Central memory CD8-positive, alpha-beta T cell (primary cell): ENCODE measurements around the gene STRIT1.

ENCODE experiments used
- ATAC-seq: fragments of 150-1000 bp; cut with Tn5 transposase; replicated peaks from 2 replicates; pipeline ENCODE4 v1.10.0; 2022; ENCODE audit warnings: mild to moderate bottlenecking, moderate FRiP score, moderate number of reproducible peaks; ENCODE audit not compliant: poor library complexity, severe bottlenecking; ENCODE audit errors: extremely low read depth
- DNase-seq, 2 donors: peaks; one replicate each; pipeline ENCODE4 v3.0.0; 2021; ENCODE audit warnings: low spot score in 2 of 2
- H3K27ac Mint-ChIP-seq: one replicate; pipeline ENCODE4 v1.8.0; 2022; ENCODE audit warnings: low read depth, mild to moderate bottlenecking, moderate library complexity, mixed read lengths
- H3K27me3 Mint-ChIP-seq: one replicate; pipeline ENCODE4 v1.8.0; 2022; ENCODE audit warnings: mixed read lengths
- H3K36me3 Mint-ChIP-seq: one replicate; pipeline ENCODE4 v1.8.0; 2022; ENCODE audit warnings: mild to moderate bottlenecking, moderate library complexity, mixed read lengths; ENCODE audit not compliant: insufficient read depth
- H3K4me1 Mint-ChIP-seq: one replicate; pipeline ENCODE4 v1.8.0; 2022; ENCODE audit warnings: mixed read lengths
- H3K4me3 Mint-ChIP-seq: one replicate; pipeline ENCODE4 v1.8.0; 2022; ENCODE audit warnings: mild to moderate bottlenecking, moderate library complexity, mixed read lengths
- H3K9me3 Mint-ChIP-seq: one replicate; pipeline ENCODE4 v1.8.0; 2022; ENCODE audit warnings: mixed read lengths

STRIT1 gene

DNA sequence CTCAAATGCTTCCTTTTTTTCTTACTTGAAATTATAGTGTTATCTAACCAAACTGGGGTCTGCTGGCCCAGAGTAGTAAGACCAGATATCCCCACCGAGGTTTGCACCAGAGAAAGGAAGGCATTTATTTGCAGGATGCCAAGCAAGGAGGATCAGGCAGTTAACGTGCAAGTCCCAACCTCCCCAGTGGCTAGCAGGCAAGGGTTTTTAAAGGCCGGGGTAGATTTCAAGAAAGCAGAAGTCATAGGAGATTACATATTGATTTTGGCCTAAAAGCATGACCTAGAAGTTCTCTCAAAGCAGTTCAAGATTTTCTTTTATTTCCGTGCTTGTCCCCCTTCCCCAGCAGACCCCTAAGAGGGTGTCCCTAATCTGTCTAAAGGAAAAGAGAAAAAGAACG lies 32.8 kb upstream of the STRIT1 start:
- Mint-ChIP-seq H3K27me3 (no peaks in the 10 kb centered on the region), H3K4me3 (no peak overlapping the region)

DNA sequence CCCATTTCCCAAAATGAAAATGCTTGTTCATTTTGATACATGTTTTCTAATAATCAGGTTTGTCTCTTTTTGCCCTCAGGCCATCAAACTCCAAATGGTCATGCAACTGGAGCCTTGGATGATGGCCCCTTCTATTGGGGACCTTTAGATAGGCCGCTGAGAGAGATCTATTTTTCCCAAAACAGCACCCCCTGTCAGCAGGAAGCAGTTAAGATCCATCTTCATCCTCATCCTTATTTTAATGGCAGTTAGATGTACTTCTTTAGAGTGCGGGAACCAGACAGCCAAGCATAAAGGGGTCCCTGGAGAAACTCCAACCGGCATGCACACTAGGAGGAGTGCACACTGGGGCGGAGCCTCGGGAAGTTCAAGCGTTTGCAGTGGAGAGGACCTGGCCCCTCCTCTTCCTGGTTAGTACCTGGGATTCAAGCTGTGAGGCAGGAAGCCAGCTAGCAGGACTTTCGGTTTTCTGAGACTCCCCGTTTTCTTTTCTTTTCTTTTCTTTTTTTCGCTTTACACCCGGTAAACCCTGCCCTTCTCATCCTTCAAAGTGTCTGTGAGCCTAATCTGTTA lies 31.9 kb upstream of the STRIT1 start:
- H3K9me3 Mint-ChIP-seq, result no peaks in the 10 kb centered on the region
- H3K27me3 Mint-ChIP-seq, result no peaks in the 10 kb centered on the region
- no peak for ATAC-seq
- no peak overlapping the region for H3K27ac Mint-ChIP-seq
- DNase-seq, result no peak
- no peaks in the 10 kb centered on the region for H3K4me1 Mint-ChIP-seq
- H3K36me3 Mint-ChIP-seq, result no peaks in the 10 kb centered on the region
- no peak overlapping the region for H3K4me3 Mint-ChIP-seq

More for the DNA sequence above, 32.8 kb upstream of the STRIT1 start:
- Mint-ChIP-seq H3K27ac (no peak overlapping the region), H3K9me3 (no peaks in the 10 kb centered on the region), H3K4me1 (no peaks in the 10 kb centered on the region), H3K36me3 (no peaks in the 10 kb centered on the region)
- ATAC-seq, result no peak
- DNase-seq, result no peak

DNA sequence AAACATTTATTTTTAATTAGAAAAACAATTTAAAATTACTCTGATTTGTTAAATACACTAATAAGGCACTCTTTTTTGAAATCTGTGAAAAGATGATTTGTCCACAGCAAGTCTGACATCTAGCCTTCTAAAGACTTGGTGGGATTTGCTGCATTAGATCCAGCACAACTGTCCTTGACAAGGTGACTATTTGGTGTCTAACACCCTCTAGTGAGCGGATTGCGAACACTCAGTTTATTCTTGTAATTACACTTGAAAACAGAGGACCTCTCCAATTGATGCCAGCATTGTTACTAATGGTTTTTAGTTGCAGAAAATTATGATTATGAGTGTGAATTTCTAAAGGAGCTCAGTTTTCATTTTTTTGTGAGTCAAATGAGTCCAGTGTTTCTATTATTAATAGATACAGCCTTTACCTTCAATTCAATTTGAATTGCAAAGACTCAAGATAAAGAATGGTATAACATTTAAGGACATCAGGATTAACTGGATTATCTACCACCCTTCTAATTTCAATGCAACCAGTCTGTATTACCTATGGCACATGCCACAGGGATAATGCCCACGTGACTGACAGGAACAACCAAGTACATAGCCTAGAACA lies 29.7 kb upstream of the STRIT1 start:
- DNase-seq, result no peak

DNA sequence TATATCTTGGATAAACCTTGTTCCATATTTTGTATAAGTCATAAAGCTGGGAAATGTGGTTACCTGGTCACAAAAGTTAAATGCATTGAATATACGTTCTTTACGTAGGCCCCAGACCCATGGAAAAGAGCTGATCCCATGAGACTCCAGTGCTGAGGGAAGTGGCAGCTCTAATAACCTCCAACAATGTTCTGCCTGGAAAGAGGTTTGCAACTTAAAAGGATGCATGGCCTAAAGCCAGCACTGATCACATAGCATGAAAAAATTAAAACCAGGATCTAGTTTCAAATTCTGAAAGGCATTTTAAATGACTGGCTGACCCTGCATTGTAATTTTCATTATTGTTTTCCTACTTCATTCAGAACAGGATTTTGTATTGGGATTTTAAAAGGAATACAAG lies 27.9 kb upstream of the STRIT1 start:
- ATAC-seq, result no peak

More for the DNA sequence above, 29.7 kb upstream of the STRIT1 start:
- H3K9me3 Mint-ChIP-seq, result no peaks in the 10 kb centered on the region
- H3K36me3 Mint-ChIP-seq, result no peaks in the 10 kb centered on the region
- no peaks in the 10 kb centered on the region for H3K4me1 Mint-ChIP-seq
- no peak overlapping the region for H3K27ac Mint-ChIP-seq
- H3K4me3 Mint-ChIP-seq, result no peak overlapping the region
- no peak for ATAC-seq
- no peaks in the 10 kb centered on the region for H3K27me3 Mint-ChIP-seq

DNA sequence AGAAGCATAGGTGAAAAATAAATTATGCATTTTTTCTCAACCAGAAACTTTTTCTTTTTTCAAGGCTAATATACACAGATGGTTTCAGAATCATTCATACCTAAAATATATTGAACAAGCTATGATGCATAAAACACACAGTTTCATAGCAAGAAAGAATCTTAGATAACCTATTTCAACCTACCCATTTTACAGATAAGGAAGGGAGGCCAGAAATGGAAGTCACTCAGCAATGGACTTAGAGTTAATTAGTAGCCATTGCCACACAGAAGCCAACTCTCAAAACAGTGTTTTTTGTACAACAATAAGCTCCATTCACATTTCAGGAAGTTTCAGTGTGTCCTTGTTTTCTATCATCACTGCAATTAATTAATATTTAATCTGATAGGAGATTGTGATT lies 27.5 kb upstream of the STRIT1 start:
- no peaks in the 10 kb centered on the region for H3K9me3 Mint-ChIP-seq
- no peaks in the 10 kb centered on the region for H3K4me1 Mint-ChIP-seq
- ATAC-seq (no peak), DNase-seq (no peak)
- no peak overlapping the region for H3K4me3 Mint-ChIP-seq
- H3K27me3 Mint-ChIP-seq, result no peaks in the 10 kb centered on the region
- H3K27ac Mint-ChIP-seq, result no peak overlapping the region
- H3K36me3 Mint-ChIP-seq, result no peaks in the 10 kb centered on the region

More for the DNA sequence above, 27.9 kb upstream of the STRIT1 start:
- H3K9me3 Mint-ChIP-seq, result no peaks in the 10 kb centered on the region
- no peak overlapping the region for H3K4me3 Mint-ChIP-seq
- H3K27ac Mint-ChIP-seq, result no peak overlapping the region
- no peaks in the 10 kb centered on the region for H3K27me3 Mint-ChIP-seq
- no peaks in the 10 kb centered on the region for H3K36me3 Mint-ChIP-seq
- no peaks in the 10 kb centered on the region for H3K4me1 Mint-ChIP-seq
- no peak for DNase-seq

DNA sequence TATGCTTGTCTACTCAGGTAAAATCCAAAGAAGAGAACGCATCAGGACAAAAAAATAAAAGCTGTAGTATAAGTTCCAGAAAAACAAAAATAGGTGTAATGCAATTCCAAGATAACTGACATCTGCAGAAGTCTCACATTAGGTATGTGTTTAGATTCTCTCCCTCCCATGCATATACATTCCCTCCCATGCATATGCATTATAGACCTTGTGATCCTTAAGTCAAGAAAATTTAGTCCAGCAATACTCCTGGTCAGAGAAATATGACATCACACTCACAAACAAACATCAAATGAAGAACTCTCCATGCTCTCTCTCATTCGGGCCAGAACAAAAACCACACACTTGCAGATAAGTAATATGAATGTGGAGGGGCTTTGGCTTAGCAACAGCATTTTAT lies 25.3 kb upstream of the STRIT1 start:
- ATAC-seq (no peak), DNase-seq (no peak)
- H3K27ac Mint-ChIP-seq, result no peak overlapping the region
- no peaks in the 10 kb centered on the region for H3K4me1 Mint-ChIP-seq
- H3K36me3 Mint-ChIP-seq, result no peaks in the 10 kb centered on the region
- H3K9me3 Mint-ChIP-seq, result no peaks in the 10 kb centered on the region
- H3K4me3 Mint-ChIP-seq, result no peak overlapping the region
- no peaks in the 10 kb centered on the region for H3K27me3 Mint-ChIP-seq

DNA sequence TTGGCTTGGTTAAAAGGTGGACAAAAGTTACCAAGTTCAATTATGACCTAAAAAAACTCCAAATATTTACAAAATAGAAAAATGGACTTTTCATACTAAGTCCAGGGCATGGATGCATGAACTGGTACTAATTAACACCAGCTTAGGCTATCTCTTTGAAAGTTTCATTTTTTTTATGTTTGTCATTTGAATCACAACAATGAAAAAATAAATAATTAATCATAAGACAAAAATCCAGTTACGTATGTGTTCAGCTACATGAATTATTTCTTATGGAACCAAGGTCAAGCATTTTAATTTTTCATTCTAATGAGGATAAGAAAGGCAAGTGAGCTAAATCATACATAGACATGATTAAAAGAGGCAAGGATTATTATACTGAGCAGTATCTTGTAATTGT lies 23.7 kb upstream of the STRIT1 start:
- Mint-ChIP-seq H3K4me3 (no peak overlapping the region), H3K4me1 (no peaks in the 10 kb centered on the region), H3K36me3 (no peaks in the 10 kb centered on the region), H3K27ac (no peak overlapping the region), H3K27me3 (no peaks in the 10 kb centered on the region), H3K9me3 (no peaks in the 10 kb centered on the region)
- DNase-seq (no peak), ATAC-seq (no peak)

DNA sequence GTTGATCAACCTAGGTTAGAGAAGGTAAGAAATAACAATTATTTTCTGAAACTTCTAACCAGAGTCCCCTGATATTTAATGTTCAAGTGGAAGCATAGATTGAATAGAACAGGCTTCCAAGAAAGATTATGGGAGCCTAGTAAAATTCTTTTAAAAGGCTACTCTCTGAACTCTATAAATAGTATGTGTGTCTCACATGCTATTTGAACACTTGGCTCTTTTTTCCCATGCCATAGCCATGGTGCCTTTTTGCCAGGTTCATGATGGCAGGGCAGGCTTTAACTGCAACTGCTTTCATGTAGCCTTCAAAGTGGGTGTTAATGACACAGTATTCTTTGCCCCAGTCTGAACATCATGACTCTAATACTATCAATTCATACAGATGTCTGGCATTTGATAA lies 22.9 kb upstream of the STRIT1 start:
- Mint-ChIP-seq H3K27ac (no peak overlapping the region), H3K36me3 (no peaks in the 10 kb centered on the region), H3K9me3 (no peaks in the 10 kb centered on the region), H3K4me1 (no peaks in the 10 kb centered on the region), H3K27me3 (no peaks in the 10 kb centered on the region), H3K4me3 (no peak overlapping the region)
- DNase-seq, result no peak
- no peak for ATAC-seq

DNA sequence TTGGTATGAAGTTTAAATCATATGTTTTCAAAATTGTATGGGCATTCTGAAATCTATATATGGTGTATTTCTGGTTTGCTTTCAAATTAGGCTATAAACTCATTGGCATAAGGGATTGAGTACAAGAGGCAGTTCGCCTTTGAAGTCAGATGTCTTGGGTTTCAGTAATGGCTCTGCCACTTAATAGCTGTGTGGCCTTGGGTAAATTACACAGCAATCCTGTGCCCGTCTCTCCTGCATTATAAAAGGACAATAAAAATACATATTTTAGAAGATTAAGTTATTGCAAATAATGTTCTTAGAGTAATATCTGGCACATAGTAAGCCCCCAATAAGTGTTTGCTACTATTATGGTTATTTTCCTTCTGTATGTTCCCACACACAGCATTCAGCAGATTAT lies 20.4 kb upstream of the STRIT1 start:
- DNase-seq (no peak), ATAC-seq (no peak)
- Mint-ChIP-seq H3K27me3 (peaks cover 12% of the 10 kb centered on the region), H3K27ac (no peak overlapping the region), H3K36me3 (no peaks in the 10 kb centered on the region), H3K9me3 (no peaks in the 10 kb centered on the region), H3K4me1 (no peaks in the 10 kb centered on the region), H3K4me3 (no peak overlapping the region)

DNA sequence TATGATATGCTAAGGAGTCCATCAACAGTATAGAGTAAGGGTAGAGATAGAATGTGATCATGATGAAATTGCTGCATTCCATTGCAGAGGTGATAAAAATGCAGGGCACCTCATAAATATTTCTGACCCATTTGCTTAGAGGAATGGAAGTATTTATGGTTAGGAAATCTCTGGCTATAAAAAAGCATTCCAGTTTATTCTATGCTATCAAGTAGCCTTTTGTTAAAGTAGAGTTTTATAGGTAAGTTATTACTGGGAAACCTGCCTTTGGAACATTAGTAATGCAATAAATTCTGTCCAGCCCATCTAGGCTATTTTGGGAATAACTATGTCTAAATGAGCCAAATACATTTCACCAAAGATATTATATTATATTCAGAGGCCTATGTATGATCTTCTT lies 19.8 kb upstream of the STRIT1 start:
- peaks cover 12% of the 10 kb centered on the region for H3K27me3 Mint-ChIP-seq
- H3K9me3 Mint-ChIP-seq, result no peaks in the 10 kb centered on the region
- H3K27ac Mint-ChIP-seq, result no peak overlapping the region
- no peaks in the 10 kb centered on the region for H3K4me1 Mint-ChIP-seq
- no peak overlapping the region for H3K4me3 Mint-ChIP-seq
- ATAC-seq (no peak), DNase-seq (no peak)
- H3K36me3 Mint-ChIP-seq, result no peaks in the 10 kb centered on the region

DNA sequence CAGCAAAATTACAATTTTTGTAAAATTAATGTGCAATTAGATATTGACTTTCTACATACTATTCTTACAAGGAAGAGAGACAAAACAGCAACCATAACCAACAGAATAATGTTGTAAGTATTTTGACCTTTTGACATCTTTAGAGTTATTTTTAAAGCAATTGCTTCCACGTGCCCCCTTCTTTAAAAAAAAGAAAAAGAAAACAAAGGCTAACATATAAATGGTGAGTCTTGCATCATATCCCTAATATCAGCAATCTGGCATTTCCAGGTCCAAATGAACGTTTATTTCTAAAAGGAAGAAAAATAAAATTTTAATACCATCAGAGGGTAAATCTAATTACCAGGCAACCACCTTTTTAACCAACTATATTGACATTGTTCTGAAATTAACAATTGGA lies 19.3 kb upstream of the STRIT1 start:
- Mint-ChIP-seq H3K4me1 (no peaks in the 10 kb centered on the region), H3K9me3 (no peaks in the 10 kb centered on the region), H3K4me3 (no peak overlapping the region), H3K27ac (no peak overlapping the region), H3K27me3 (peaks cover 12% of the 10 kb centered on the region), H3K36me3 (no peaks in the 10 kb centered on the region)
- DNase-seq (no peak), ATAC-seq (no peak)

DNA sequence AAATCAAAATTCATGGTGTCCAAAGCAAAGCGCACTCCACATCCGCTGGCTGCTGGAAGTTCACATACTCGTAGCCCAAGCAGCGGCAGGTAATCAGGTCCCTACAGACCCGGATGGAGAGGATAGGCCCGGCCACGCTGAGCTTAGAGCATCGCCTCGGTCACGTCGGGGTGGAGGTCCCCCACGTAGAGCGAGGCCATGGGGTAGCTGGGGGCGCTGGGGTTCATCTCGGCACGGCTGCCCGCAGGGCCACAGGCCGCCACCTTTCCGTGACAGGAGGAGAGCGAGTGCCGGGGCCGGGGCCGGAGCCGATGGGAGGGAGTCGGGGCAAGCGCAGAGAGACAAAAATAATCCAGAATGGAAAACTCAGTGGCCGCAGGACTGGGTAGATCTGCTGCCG lies 16.1 kb upstream of the STRIT1 start:
- Mint-ChIP-seq H3K27me3 (peaks cover 12% of the 10 kb centered on the region), H3K4me1 (no peaks in the 10 kb centered on the region)

DNA sequence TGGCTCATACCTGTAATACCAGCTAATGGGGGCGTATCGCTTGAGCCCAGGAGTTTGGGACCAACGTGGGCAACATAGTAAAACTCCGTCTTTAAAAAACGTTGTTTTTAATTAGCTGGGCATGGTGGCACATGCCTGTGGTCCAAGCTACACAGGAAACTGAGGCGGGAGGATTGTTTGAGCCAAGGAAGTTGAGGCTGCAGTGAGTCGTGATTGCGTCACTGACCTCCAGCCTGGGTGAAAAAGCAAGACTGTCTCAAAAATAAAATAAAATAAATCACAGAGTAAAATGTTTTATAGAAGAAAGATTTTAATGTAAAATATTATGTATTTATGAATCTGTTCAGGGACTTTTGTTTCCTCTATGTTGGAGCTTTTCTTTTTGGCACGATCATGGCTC lies 15.3 kb upstream of the STRIT1 start:
- no peak overlapping the region for H3K4me3 Mint-ChIP-seq
- no peaks in the 10 kb centered on the region for H3K4me1 Mint-ChIP-seq
- H3K27ac Mint-ChIP-seq, result no peak overlapping the region
- H3K9me3 Mint-ChIP-seq, result no peaks in the 10 kb centered on the region
- DNase-seq, result no peak
- ATAC-seq, result no peak
- H3K27me3 Mint-ChIP-seq, result peaks cover 12% of the 10 kb centered on the region
- H3K36me3 Mint-ChIP-seq, result no peaks in the 10 kb centered on the region

More for the DNA sequence above, 16.1 kb upstream of the STRIT1 start:
- ATAC-seq (no peak), DNase-seq (no peak)
- Mint-ChIP-seq H3K36me3 (no peaks in the 10 kb centered on the region), H3K9me3 (no peaks in the 10 kb centered on the region), H3K4me3 (no peak overlapping the region), H3K27ac (no peak overlapping the region)
